Aorta (tissue), 5 donors: ENCODE data around the gene RALGAPB. TPM values are rescaled to one million over a fixed set of nuclear protein-coding genes. Genes with fewer than 3 reads are reported as not detected.

Experiments used
- ATAC-seq: fragments of 200-7000 bp; cut with Tn5 transposase; one replicate; pipeline ENCODE4 v1.9.1; 2022; ENCODE audit warnings: moderate library complexity; ENCODE audit not compliant: low FRiP score
- DNase-seq, 2 donors: peaks; one replicate each; pipeline ENCODE4 v3.0.0-alpha.2; 2020
- H3K27ac ChIP-seq, 2 donors: one replicate each; pipeline ENCODE4 v1.5.1; 2013; ENCODE audit warnings: low read length in 2 of 2, mild to moderate bottlenecking in 2 of 2, moderate library complexity in 2 of 2, control low read depth in 1 of 2, inconsistent platforms in 1 of 2, low read depth in 1 of 2
- H3K27me3 ChIP-seq, 2 donors: one replicate each; pipeline ENCODE4 v1.6.1; 2013; ENCODE audit warnings: control low read depth in 1 of 2, low read length in 1 of 2, mild to moderate bottlenecking in 1 of 2, moderate library complexity in 1 of 2; ENCODE audit not compliant: insufficient read depth in 2 of 2, control insufficient read depth in 1 of 2
- H3K36me3 ChIP-seq, 2 donors: one replicate each; pipeline ENCODE4 v1.6.1; 2013; ENCODE audit warnings: control low read depth in 1 of 2, low read length in 1 of 2, mild to moderate bottlenecking in 1 of 2; ENCODE audit not compliant: insufficient read depth in 2 of 2, control insufficient read depth in 1 of 2
- H3K4me1 ChIP-seq, 2 donors: one replicate each; pipeline ENCODE4 v1.6.1; 2013; ENCODE audit warnings: low read length in 2 of 2, control low read depth in 1 of 2, mild to moderate bottlenecking in 1 of 2, moderate library complexity in 1 of 2; ENCODE audit not compliant: insufficient read depth in 2 of 2, control insufficient read depth in 1 of 2
- H3K4me3 ChIP-seq, 2 donors: one replicate each; pipeline ENCODE4 v1.5.1; 2013; ENCODE audit warnings: low read length in 2 of 2, control low read depth in 1 of 2, mild to moderate bottlenecking in 1 of 2
- H3K9me3 ChIP-seq: one replicate; pipeline ENCODE4 v1.6.1; 2013; ENCODE audit warnings: mild to moderate bottlenecking, low read length; ENCODE audit not compliant: control insufficient read depth
- WGBS, 2 donors: extraction: QIAGEN DNeasy Blood & Tissue Kit; methylation state at CpG; one replicate each; pipeline ENCODE4 v1.1.7; 2013; 5-methylcytosine and 5-hydroxymethylcytosine counted together
- intact Hi-C, 2 donors: fragments of 100-400 bp; cut with DNase I; formaldehyde crosslinking; loops; one replicate each; pipeline versions ENCODE4 v1.14.2 to v1.15.0; 2022
- polyA plus RNA-seq, 2 donors: library from polyadenylated mRNA; stranded (reverse); fragments of 200-250 nt; gene quantifications; one replicate each; pipeline ENCODE4 v1.2.3, GENCODE V29; 2013
- total RNA-seq, 2 donors: library from RNA; stranded (reverse); fragmentation: NEBNext Ultra II Directional; extraction: Animal tissue kit (Norgen Biotek cat#: 25700); gene quantifications; one replicate each; pipeline ENCODE4 v1.2.1, GENCODE V29; 2021
- donor health status: healthy with polysubstance abuse.
- donor health status: Bipolar disorder and iron deficiency.
- donor health status: DM: no; HTN: no; CAD: no.
- donor health status: DM: no; HTN: no; CAD: no.
- donor health status: DM: yes; HTN: yes; CAD: no.

RALGAPB gene
- total and polyA plus RNA-seq, 4 donors: 5.9 to 41.3 (median 24.1) TPM

GRCh38 chr20:38515631-38516030 lies 43.0 kb downstream of the RALGAPB start:
- 8 to 9% methylated on average over 2 of the region's 2 CpGs for WGBS, 2 donors
- DNase-seq: no peak
- intact Hi-C loops: no loop called here
- H3K27ac ChIP-seq: no peak overlapping the region
- no peak overlapping the region for H3K4me3 ChIP-seq
- no peak for ATAC-seq
- no peaks in the 10 kb centered on the region for H3K4me1 ChIP-seq
- H3K9me3 ChIP-seq: no peaks in the 10 kb centered on the region
- H3K27me3 ChIP-seq: no peaks in the 10 kb centered on the region
- peaks cover 0 to 4% of the 10 kb centered on the region in 2 donors for H3K36me3 ChIP-seq

GRCh38 chr20:38519426-38519825 lies 46.8 kb downstream of the RALGAPB start:
- Histone ChIP-seq H3K36me3 (peaks cover 4 to 6% of the 10 kb centered on the region in 2 donors), H3K4me1 (no peaks in the 10 kb centered on the region), H3K9me3 (no peaks in the 10 kb centered on the region), H3K27ac (no peak overlapping the region), H3K4me3 (no peak overlapping the region), H3K27me3 (no peaks in the 10 kb centered on the region)
- ATAC-seq (no peak), DNase-seq (no peak)
- intact Hi-C loops: no loop called here
- 74 to 82% methylated on average over 1 of the region's 1 CpG for WGBS, 2 donors

- intact Hi-C loops: no loop called here
- DNase-seq: no peak
- no peaks in the 10 kb centered on the region for H3K27me3 ChIP-seq
- no peak for ATAC-seq
- H3K4me3 ChIP-seq: no peak overlapping the region
- no peaks in the 10 kb centered on the region for H3K4me1 ChIP-seq
- no peak overlapping the region for H3K27ac ChIP-seq
- peaks cover 6% of the 10 kb centered on the region in 2 donors for H3K36me3 ChIP-seq
- no peaks in the 10 kb centered on the region for H3K9me3 ChIP-seq
These were observed 47.6 kb downstream of the RALGAPB start for GRCh38 chr20:38520261-38520660.

GRCh38 chr20:38523697-38524096 lies 51.1 kb downstream of the RALGAPB start:
- ATAC-seq (no peak), DNase-seq (no peak)
- H3K27ac ChIP-seq: no peak overlapping the region
- H3K36me3 ChIP-seq: peaks cover 6 to 12% of the 10 kb centered on the region in 2 donors
- H3K4me3 ChIP-seq: no peak overlapping the region
- WGBS, 2 donors: 80 to 93% methylated on average over 1 of the region's 1 CpG
- H3K4me1 ChIP-seq: no peaks in the 10 kb centered on the region
- H3K9me3 ChIP-seq: no peaks in the 10 kb centered on the region
- intact Hi-C loops: no loop called here
- H3K27me3 ChIP-seq: no peaks in the 10 kb centered on the region

- no peaks in the 10 kb centered on the region for H3K9me3 ChIP-seq
- H3K4me3 ChIP-seq: no peak overlapping the region
- ATAC-seq (no peak), DNase-seq (no peak)
- H3K27me3 ChIP-seq: no peaks in the 10 kb centered on the region
- WGBS, 2 donors: 96 to 97% methylated on average over 3 of the region's 3 CpGs
- no peaks in the 10 kb centered on the region for H3K4me1 ChIP-seq
- H3K36me3 ChIP-seq: peaks cover 9 to 13% of the 10 kb centered on the region in 2 donors
- intact Hi-C loops: no loop called here
- no peak overlapping the region for H3K27ac ChIP-seq
These were observed 55.5 kb downstream of the RALGAPB start for GRCh38 chr20:38528167-38528566.

- Histone ChIP-seq H3K27me3 (no peaks in the 10 kb centered on the region), H3K36me3 (peaks cover 8 to 12% of the 10 kb centered on the region in 2 donors), H3K9me3 (no peaks in the 10 kb centered on the region), H3K4me3 (no peak overlapping the region), H3K4me1 (no peaks in the 10 kb centered on the region), H3K27ac (no peak overlapping the region)
- ATAC-seq (no peak), DNase-seq (no peak)
- 44 to 57% methylated on average over 1 of the region's 1 CpG for WGBS, 2 donors
- intact Hi-C loops: no loop called here
These were observed 58.4 kb downstream of the RALGAPB start for GRCh38 chr20:38531021-38531420.

GRCh38 chr20:38534756-38535155 lies 62.1 kb downstream of the RALGAPB start:
- H3K27me3 ChIP-seq: no peaks in the 10 kb centered on the region
- peaks cover 6 to 16% of the 10 kb centered on the region in 2 donors for H3K36me3 ChIP-seq
- DNase-seq (no peak), ATAC-seq (no peak)
- WGBS, 2 donors: 67 to 79% methylated on average over 11 of the region's 11 CpGs
- no peak overlapping the region for H3K4me3 ChIP-seq
- H3K9me3 ChIP-seq: no peaks in the 10 kb centered on the region
- intact Hi-C loops: no loop called here
- H3K27ac ChIP-seq: no peak overlapping the region
- no peaks in the 10 kb centered on the region for H3K4me1 ChIP-seq

GRCh38 chr20:38536310-38536709 lies 63.7 kb downstream of the RALGAPB start:
- DNase-seq (no peak), ATAC-seq (no peak)
- no peak overlapping the region for H3K4me3 ChIP-seq
- intact Hi-C loops: no loop called here
- no peak overlapping the region for H3K27ac ChIP-seq
- no peaks in the 10 kb centered on the region for H3K4me1 ChIP-seq
- H3K36me3 ChIP-seq: peaks cover 8 to 13% of the 10 kb centered on the region in 2 donors
- 89 to 92% methylated on average over 2 of the region's 2 CpGs for WGBS, 2 donors
- H3K27me3 ChIP-seq: no peaks in the 10 kb centered on the region
- no peaks in the 10 kb centered on the region for H3K9me3 ChIP-seq

GRCh38 chr20:38537176-38537575 lies 64.5 kb downstream of the RALGAPB start:
- no peak overlapping the region for H3K27ac ChIP-seq
- peaks cover 12 to 13% of the 10 kb centered on the region in 2 donors for H3K36me3 ChIP-seq
- WGBS, 2 donors: 96 to 97% methylated on average over 1 of the region's 1 CpG
- intact Hi-C loops: no loop called here
- DNase-seq: no peak
- H3K9me3 ChIP-seq: no peaks in the 10 kb centered on the region
- ATAC-seq: no peak
- no peaks in the 10 kb centered on the region for H3K4me1 ChIP-seq
- H3K27me3 ChIP-seq: no peaks in the 10 kb centered on the region
- no peak overlapping the region for H3K4me3 ChIP-seq
